ENCODE results near the gene SLC46A1.

SLC46A1 gene

DNA sequence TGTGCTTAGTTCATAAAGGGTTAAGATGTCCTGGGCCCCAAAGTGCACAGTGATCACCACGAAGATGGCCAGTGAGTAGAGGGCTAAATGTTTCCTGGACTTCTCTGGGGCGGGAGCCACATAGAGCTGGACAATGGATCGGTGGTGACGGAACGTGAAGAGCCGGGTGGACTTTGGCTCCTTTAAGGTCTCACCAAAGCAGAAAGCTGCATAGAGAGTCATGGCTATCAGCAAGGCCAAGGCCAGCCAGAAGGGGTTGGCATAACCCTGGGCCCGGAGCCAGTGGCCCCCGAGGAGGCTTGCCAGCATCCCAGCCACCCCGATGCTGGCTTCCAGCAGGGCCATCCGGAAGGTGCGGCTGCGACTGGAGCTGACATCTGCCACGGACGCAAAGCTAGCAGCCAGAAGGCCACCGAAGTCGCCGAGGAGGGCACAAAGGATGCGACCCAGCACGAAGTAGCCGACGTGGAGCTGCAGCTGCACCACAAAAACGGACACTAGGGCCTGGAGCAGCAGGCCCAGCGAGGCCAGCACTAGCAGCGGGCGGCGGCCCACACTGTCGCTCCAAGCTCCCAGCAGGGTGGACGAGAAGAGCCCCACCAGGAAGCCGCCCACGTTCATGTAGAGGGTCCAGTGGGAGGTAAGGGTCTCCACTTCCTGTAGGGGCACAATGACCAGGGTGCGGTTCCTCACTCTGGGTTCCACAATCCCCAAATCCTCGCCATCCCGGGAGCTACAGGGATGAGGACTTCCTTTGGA, 1.0 kb downstream of the SLC46A1 start:
- in situ Hi-C loops (cut with MboI; ENCODE audit: low sequenced_read_pairs): no loop called here

GRCh38 chr17:28404461-28404811, 1.6 kb downstream of the SLC46A1 start:
- in situ Hi-C loops (cut with MboI; ENCODE audit: low sequenced_read_pairs): no loop called here

GRCh38 chr17:28404007-28404406, 2.0 kb downstream of the SLC46A1 start:
- in situ Hi-C loops (cut with MboI; ENCODE audit: low sequenced_read_pairs): no loop called here

- in situ Hi-C loops (cut with MboI; ENCODE audit: low sequenced_read_pairs): no loop called here
Observed at GRCh38 chr17:28402844-28403243, 3.2 kb downstream of the SLC46A1 start.

- in situ Hi-C loops (cut with MboI; ENCODE audit: low sequenced_read_pairs): no loop called here
Observed at GRCh38 chr17:28402224-28402630, 3.8 kb downstream of the SLC46A1 start.

DNA sequence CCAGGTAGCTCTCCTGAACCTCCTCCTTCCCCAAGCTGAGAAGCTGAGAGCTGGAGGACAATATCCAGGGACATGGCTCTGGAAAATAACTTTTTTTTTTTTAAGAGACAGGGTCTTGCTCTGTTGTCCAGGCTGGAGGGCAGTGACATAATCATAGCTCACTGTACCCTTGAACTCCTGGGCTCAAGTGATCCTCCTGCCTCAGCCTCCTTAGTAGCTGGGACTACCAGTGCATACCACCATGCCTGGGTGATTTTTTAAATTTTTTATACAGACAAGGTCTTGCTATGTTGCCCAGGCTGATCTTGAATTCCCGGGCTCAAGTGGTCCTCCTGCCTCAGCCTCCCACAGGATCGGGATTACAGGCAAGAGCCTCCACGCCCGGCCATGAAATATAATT, 6.2 kb downstream of the SLC46A1 start:
- in situ Hi-C loops (cut with MboI; ENCODE audit: low sequenced_read_pairs): no loop called here

DNA sequence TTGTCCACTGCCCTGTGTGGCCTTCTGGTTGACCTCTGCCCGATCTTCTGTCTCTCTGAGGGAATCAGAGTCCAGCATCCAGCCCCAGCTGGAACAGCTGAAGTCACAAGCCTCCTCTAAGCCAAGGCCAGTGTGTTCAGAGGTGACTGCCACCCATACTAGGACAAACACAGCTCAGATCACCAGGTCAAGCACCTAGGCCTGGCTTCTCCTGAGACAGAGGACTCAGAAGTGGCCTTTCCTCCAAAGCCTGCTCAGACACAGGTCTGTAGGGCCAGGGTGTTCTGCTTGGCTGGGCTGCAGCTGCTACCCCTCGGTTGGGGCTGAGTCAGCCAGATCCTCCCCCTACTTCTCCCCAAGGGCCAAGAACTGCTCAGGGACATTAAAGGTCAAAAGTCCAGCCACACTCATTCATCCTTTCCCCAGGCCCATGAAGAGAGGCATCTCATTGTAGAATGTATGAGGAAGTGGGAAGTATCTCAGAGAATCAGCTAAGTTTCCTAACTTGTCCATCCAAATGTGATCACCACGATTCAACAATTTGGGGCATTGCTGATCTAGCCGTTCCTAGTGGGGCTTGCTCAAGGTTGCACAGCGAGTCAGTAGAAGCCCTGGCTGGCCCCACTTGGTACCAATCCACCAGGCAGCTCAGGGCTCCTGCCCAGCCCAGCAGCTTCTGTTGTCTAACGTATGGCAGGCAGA, 7.6 kb downstream of the SLC46A1 start:
- in situ Hi-C loops (cut with MboI; ENCODE audit: low sequenced_read_pairs): no loop called here

GRCh38 chr17:28397687-28398279, 8.2 kb downstream of the SLC46A1 start:
- in situ Hi-C loops (cut with MboI; ENCODE audit: low sequenced_read_pairs): no loop called here

GRCh38 chr17:28397275-28397674, 8.7 kb downstream of the SLC46A1 start:
- in situ Hi-C loops (cut with MboI; ENCODE audit: low sequenced_read_pairs): no loop called here

DNA sequence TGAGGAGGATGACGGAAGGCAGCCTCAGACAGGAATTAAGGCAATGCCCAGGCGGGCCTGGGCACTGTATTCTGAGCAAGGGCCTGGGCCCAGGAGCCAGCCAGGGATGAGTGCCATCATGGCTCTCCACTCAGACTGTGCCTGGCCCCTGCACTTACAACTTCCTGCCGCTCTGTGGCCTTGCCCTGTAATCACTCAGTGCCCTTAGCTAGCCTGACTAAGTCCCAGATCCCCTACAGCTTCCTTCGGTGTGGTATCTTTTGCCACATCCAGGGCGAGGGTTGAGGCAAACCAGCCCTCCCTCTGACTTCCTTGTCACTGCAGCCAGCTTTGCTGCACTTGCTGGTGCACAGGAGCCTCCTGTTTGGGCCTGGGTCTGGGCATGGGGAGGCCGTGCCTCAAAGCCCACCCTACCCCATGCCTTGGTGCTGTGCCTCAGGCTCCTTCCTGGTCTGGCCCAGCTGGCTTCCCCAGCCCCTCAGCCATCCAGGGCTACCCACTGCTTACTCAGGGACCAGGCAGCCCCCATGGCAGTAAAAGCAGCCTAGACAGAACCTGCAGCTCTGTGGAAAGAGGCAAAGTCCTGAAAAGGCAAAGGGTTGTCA, 9.3 kb downstream of the SLC46A1 start:
- in situ Hi-C loops (cut with MboI; ENCODE audit: low sequenced_read_pairs): no loop called here

DNA sequence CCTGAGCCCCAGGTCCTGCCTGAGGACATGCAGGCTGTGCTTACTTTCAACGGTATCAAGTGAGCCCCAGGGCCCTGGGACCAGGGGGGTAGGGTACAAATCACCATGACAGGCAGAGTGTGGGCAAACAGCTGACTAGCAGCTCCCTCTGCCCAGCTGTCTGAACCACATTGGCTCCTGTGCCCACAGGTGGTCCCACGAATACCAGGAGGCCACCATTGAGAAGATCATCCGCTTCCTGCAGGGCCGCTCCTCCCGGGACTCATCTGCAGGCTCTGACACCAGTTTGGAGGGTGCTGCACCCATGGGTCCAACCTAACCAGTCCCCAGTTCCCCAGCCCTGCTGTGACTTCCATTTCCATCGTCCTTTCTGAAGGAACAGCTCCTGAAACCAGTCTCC, 10.0 kb downstream of the SLC46A1 start:
- in situ Hi-C loops (cut with MboI; ENCODE audit: low sequenced_read_pairs): no loop called here

DNA sequence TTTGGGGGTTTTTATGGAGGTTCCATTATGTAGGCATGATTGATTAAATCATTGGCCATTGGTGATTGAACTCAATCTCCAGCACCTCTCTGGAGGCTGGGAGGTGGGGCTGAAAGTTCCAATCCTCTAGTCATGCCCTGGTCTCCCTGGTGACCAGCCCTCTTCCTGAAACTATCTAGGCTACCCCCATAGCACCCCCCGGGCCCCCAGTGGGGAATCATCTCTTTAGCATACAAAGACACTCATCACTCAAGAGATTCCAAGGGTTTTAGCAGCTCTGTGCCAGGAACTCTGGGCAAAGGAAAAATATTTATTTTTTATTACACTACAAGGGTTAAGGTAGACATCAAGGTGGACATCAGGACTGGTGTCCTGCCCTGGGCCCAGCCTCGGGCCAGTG, 10.6 kb downstream of the SLC46A1 start:
- in situ Hi-C loops (cut with MboI; ENCODE audit: low sequenced_read_pairs): no loop called here

DNA sequence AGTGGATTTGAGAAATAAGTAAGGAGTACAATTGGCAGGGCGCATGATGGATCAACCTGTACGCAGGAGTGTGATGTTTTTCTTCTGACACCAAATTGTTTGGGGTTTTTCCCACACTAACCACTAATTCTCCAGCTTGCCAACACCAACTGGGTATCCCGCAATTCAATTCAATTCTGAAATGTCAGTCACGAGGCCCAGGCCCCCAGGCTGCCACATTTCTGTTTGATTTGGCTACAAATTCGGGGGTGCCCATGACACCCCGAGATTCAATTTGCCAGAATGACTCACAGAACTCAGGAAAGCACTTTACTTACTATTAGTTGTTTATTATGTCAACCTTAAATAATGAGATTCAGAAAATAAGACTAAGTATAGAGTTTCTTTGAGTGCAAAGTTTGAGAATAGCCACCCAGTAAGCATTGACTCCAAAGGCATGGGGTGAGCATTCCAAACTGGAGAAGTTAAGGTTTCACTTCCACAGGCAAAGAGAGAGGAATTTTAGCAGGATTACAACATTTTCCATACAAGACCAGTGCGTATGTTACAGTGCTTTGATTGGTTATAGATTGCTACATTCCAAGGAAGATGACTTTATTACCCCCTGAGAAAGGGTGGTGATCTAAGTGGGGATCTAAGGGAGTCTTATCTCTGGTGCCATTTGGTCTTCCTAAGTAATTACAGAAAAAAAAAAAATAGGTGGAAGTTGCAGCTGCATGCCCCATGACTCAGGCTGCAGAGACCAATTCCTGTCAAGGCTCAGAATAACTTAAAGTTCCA, 11.5 kb downstream of the SLC46A1 start:
- in situ Hi-C loops (cut with MboI; ENCODE audit: low sequenced_read_pairs): no loop called here

GRCh38 chr17:28392491-28392890, 13.5 kb downstream of the SLC46A1 start:
- in situ Hi-C loops (cut with MboI; ENCODE audit: low sequenced_read_pairs): no loop called here

- in situ Hi-C loops (cut with MboI; ENCODE audit: low sequenced_read_pairs): no loop called here
Observed at GRCh38 chr17:28391401-28391800, 14.6 kb downstream of the SLC46A1 start.

DNA sequence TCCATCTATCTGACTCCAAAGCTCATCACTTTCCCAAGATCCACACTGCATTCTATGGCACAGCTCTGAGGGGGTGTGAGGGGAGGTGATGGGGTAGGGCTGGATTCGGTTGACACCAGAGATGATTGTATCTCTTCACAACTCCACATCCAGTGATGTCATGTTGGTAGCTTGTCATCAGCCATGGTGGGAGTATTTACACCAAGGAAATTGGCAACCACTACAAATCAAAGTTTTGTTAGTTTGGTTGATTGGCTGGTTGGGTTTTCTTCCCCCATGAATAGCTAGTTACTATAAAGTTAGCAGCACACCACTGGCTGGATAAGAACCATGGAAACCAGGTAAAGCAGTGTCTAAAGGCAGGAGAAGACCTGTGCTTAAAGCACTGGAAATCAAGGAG, 15.0 kb downstream of the SLC46A1 start:
- in situ Hi-C loops (cut with MboI; ENCODE audit: low sequenced_read_pairs): no loop called here

GRCh38 chr17:28390563-28390962, 15.4 kb downstream of the SLC46A1 start:
- in situ Hi-C loops (cut with MboI; ENCODE audit: low sequenced_read_pairs): no loop called here

DNA sequence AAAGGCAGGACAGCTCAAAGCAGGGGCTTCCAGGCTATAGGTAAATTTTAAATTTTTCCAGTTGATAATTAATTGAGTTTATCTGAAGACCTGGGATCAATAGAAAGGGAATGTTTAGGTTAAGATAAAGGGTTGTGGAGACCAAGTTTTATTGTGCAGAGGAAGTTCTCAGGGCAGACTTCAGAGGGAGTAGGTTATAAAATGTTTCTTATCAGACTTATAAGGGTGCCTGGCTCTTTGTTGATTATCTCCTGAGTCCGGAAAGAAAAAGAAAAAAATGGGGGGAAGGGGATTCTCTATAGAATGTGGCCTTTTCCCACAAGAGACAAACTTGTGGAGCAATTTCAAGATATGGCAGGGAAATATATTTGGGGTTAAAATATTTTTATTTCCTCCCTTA, 15.9 kb downstream of the SLC46A1 start:
- in situ Hi-C loops (cut with MboI; ENCODE audit: low sequenced_read_pairs): no loop called here

- in situ Hi-C loops (cut with MboI; ENCODE audit: low sequenced_read_pairs): no loop called here
Observed at GRCh38 chr17:28388106-28388505, 17.9 kb downstream of the SLC46A1 start.

- in situ Hi-C loops (cut with MboI; ENCODE audit: low sequenced_read_pairs): no loop called here
Observed at GRCh38 chr17:28386391-28386790, 19.6 kb downstream of the SLC46A1 start.

DNA sequence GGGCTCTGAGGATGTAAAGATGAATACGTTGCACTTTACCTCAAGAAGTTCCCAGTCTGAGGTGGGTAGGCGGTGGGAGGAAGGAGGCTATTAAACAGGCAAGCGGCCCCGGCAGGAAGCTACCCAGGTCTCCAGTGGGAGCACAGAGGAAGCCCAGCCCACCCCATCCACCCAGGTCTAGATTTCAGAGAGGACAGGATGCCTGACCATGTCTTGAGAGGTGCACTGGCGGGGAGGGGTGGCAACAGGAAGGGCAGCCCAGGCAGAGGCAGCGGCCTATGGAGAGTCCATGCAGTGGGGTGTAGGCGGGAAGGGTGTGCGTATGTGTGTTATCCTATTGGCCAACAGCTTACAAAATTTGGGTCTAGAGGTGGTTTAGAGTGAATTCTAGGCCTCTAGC, 20.6 kb downstream of the SLC46A1 start:
- in situ Hi-C loops (cut with MboI; ENCODE audit: low sequenced_read_pairs): no loop called here
